Measurements from ENCODE around the gene HOXA9.

Gene HOXA9

GRCh38 chr7:27174874-27175625, 9.7 kb upstream of the HOXA9 start:
- Histone ChIP-seq H3K36me3 (ENCODE audit: control insufficient read depth in 1 of 2, insufficient read depth in 2 of 2, low read length in 2 of 2) (no peaks in the 10 kb centered on the region), H3K27me3 (ENCODE audit: control insufficient read depth in 1 of 2, insufficient read depth in 2 of 2, low read length in 2 of 2) (peaks cover 91 to 98% of the 10 kb centered on the region in 2 donors), H3K9ac (ENCODE audit: low read depth in 1 of 2, low read length in 2 of 2) (no peak overlapping the region), H3K4me3 (ENCODE audit: low read depth in 1 of 2, low read length in 2 of 2) (no peak overlapping the region), H3K4me1 (ENCODE audit: control insufficient read depth in 1 of 2, insufficient read depth in 2 of 2, low read length in 2 of 2) (peaks cover 0 to 13% of the 10 kb centered on the region in 2 donors), H3K9me3 (ENCODE audit: control insufficient read depth in 1 of 2, low read length in 2 of 2) (no peaks in the 10 kb centered on the region), H3K27ac (ENCODE audit: low read depth, low read length) (no peak overlapping the region)

GRCh38 chr7:27173956-27174873, 8.9 kb upstream of the HOXA9 start, which contains the start of gene HOXA10:
Gene HOXA10 (minus strand): TSS chr7:27174320. CDS start chr7:27174306, 14 bp downstream.
- Histone ChIP-seq H3K9ac (ENCODE audit: low read depth in 1 of 2, low read length in 2 of 2) (no peak within 1 kb of the TSS), H3K27me3 (ENCODE audit: control insufficient read depth in 1 of 2, insufficient read depth in 2 of 2, low read length in 2 of 2) (peaks cover 89 to 98% of the 10 kb centered on the region in 2 donors)

DNA sequence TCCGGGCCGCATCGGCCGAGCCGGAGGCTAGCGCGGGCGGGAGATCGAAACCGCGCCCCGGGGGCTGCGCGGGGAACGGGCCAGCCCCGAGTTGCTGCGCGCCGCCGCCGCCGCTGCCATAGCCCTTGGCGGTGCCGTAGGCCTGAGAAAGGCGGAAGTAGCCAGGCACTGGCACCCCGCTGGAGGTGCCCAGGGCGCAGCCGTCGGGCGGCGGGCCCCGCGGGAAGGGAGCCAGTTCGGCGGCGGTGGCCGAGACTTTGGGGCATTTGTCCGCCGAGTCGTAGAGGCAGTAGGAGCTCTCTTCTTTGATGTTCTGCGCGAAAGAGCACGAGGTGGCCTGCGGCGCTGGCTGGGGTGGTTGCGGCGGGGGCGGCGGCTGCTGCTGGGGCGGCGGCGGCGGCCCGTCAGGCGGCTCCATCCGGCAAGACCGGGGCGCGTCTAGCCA, 8.2 kb upstream of the HOXA9 start:
- H3K4me3 ChIP-seq (ENCODE audit: low read depth in 1 of 2, low read length in 2 of 2), result peak overlapping the region; percentile 45 to 47
- peaks cover 94 to 98% of the 10 kb centered on the region in 2 donors for H3K27me3 ChIP-seq (ENCODE audit: control insufficient read depth in 1 of 2, insufficient read depth in 2 of 2, low read length in 2 of 2)
- H3K9ac ChIP-seq (ENCODE audit: low read depth in 1 of 2, low read length in 2 of 2), result no peak overlapping the region
- H3K27ac ChIP-seq (ENCODE audit: low read depth, low read length), result peak overlapping the region; percentile 20
- H3K9me3 ChIP-seq (ENCODE audit: control insufficient read depth in 1 of 2, low read length in 2 of 2), result no peaks in the 10 kb centered on the region
- peaks cover 0 to 5% of the 10 kb centered on the region in 2 donors for H3K4me1 ChIP-seq (ENCODE audit: control insufficient read depth in 1 of 2, insufficient read depth in 2 of 2, low read length in 2 of 2)
- no peaks in the 10 kb centered on the region for H3K36me3 ChIP-seq (ENCODE audit: control insufficient read depth in 1 of 2, insufficient read depth in 2 of 2, low read length in 2 of 2)

More at GRCh38 chr7:27173956-27174873, 8.9 kb upstream of the HOXA9 start, which contains the start of gene HOXA10:
- Histone ChIP-seq H3K27ac (ENCODE audit: low read depth, low read length) (peak within 1 kb of the TSS; percentile 20), H3K4me3 (ENCODE audit: low read depth in 1 of 2, low read length in 2 of 2) (peak within 1 kb of the TSS; percentile 45 to 47), H3K9me3 (ENCODE audit: control insufficient read depth in 1 of 2, low read length in 2 of 2) (no peaks in the 10 kb centered on the region), H3K4me1 (ENCODE audit: control insufficient read depth in 1 of 2, insufficient read depth in 2 of 2, low read length in 2 of 2) (peaks cover 0 to 6% of the 10 kb centered on the region in 2 donors), H3K36me3 (ENCODE audit: control insufficient read depth in 1 of 2, insufficient read depth in 2 of 2, low read length in 2 of 2) (no peaks in the 10 kb centered on the region)

- Histone ChIP-seq H3K36me3 (ENCODE audit: control insufficient read depth in 1 of 2, insufficient read depth in 2 of 2, low read length in 2 of 2) (no peaks in the 10 kb centered on the region), H3K4me1 (ENCODE audit: control insufficient read depth in 1 of 2, insufficient read depth in 2 of 2, low read length in 2 of 2) (peaks cover 0 to 5% of the 10 kb centered on the region in 2 donors), H3K9me3 (ENCODE audit: control insufficient read depth in 1 of 2, low read length in 2 of 2) (no peaks in the 10 kb centered on the region), H3K4me3 (ENCODE audit: low read depth in 1 of 2, low read length in 2 of 2) (peak overlapping the region; percentile 45 to 47), H3K27ac (ENCODE audit: low read depth, low read length) (peak overlapping the region; percentile 20), H3K9ac (ENCODE audit: low read depth in 1 of 2, low read length in 2 of 2) (no peak overlapping the region), H3K27me3 (ENCODE audit: control insufficient read depth in 1 of 2, insufficient read depth in 2 of 2, low read length in 2 of 2) (peaks cover 94 to 98% of the 10 kb centered on the region in 2 donors)
Observed at GRCh38 chr7:27172823-27173510, 7.6 kb upstream of the HOXA9 start.

DNA sequence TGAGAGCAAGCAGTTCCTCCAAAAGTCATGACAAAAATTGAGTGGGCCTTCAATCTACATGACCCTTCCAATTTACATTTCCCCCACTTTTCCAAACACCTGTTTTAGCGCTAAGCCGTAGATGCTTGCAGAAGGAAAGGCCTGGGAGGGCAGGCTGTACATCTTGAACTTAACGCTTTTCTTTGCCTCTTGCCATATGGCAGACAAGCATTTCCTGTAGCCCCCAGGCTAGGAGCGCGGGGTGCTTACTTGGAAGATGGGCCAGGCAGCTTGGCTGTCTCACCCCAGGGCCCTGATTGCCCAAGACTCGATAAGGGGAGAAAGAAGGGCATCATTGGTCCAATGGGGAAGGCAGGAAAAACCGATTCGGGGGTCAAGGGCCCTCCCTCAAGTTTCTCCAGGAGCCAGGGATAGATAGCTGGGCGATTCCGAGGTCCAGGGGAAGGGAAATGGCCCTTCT, 7.0 kb upstream of the HOXA9 start:
- Histone ChIP-seq H3K4me1 (ENCODE audit: control insufficient read depth in 1 of 2, insufficient read depth in 2 of 2, low read length in 2 of 2) (peaks cover 0 to 5% of the 10 kb centered on the region in 2 donors), H3K9me3 (ENCODE audit: control insufficient read depth in 1 of 2, low read length in 2 of 2) (no peaks in the 10 kb centered on the region), H3K27ac (ENCODE audit: low read depth, low read length) (no peak overlapping the region), H3K9ac (ENCODE audit: low read depth in 1 of 2, low read length in 2 of 2) (no peak overlapping the region), H3K4me3 (ENCODE audit: low read depth in 1 of 2, low read length in 2 of 2) (no peak overlapping the region), H3K27me3 (ENCODE audit: control insufficient read depth in 1 of 2, insufficient read depth in 2 of 2, low read length in 2 of 2) (peaks cover 94 to 98% of the 10 kb centered on the region in 2 donors), H3K36me3 (ENCODE audit: control insufficient read depth in 1 of 2, insufficient read depth in 2 of 2, low read length in 2 of 2) (no peaks in the 10 kb centered on the region)

DNA sequence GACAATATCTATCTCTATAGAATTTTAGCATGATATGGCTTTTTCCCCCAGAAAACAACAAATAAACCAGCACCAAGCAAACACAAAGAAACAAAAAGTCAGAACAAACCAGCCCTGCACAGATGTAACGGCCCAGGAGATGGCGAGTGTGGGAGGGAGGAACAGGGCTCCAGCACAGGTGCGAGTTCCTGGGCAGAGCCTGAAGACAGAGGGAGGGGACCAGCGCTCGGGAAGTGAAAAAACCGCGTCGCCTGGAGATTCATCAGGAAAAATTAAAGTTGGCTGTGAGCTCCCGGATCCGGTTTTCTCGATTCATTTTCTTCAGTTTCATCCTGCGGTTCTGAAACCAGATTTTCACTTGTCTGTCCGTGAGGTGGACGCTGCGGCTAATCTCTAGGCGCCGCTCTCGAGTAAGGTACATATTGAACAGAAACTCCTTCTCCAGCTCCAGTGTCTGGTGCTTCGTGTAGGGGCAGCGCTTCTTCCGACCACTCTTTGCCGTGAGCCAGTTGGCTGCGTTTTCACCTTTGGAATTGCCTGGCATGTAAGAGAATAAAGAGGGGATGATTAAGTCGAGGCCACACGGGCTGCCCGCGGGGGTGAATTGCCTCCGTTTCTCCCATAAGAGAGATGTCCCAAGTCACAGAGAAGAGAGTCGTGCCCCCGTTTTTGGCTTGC, 6.4 kb upstream of the HOXA9 start:
- H3K4me1 ChIP-seq (ENCODE audit: control insufficient read depth in 1 of 2, insufficient read depth in 2 of 2, low read length in 2 of 2), result peaks cover 0 to 5% of the 10 kb centered on the region in 2 donors
- H3K9ac ChIP-seq (ENCODE audit: low read depth in 1 of 2, low read length in 2 of 2), result no peak overlapping the region
- H3K4me3 ChIP-seq (ENCODE audit: low read depth in 1 of 2, low read length in 2 of 2), result no peak overlapping the region
- no peaks in the 10 kb centered on the region for H3K9me3 ChIP-seq (ENCODE audit: control insufficient read depth in 1 of 2, low read length in 2 of 2)
- H3K36me3 ChIP-seq (ENCODE audit: control insufficient read depth in 1 of 2, insufficient read depth in 2 of 2, low read length in 2 of 2), result no peaks in the 10 kb centered on the region
- peaks cover 94 to 98% of the 10 kb centered on the region in 2 donors for H3K27me3 ChIP-seq (ENCODE audit: control insufficient read depth in 1 of 2, insufficient read depth in 2 of 2, low read length in 2 of 2)
- H3K27ac ChIP-seq (ENCODE audit: low read depth, low read length), result peak overlapping the region; percentile 17

- Histone ChIP-seq H3K9me3 (ENCODE audit: control insufficient read depth in 1 of 2, low read length in 2 of 2) (no peaks in the 10 kb centered on the region), H3K9ac (ENCODE audit: low read depth in 1 of 2, low read length in 2 of 2) (no peak overlapping the region), H3K27ac (ENCODE audit: low read depth, low read length) (peak overlapping the region; percentile 17), H3K4me3 (ENCODE audit: low read depth in 1 of 2, low read length in 2 of 2) (no peak overlapping the region), H3K27me3 (ENCODE audit: control insufficient read depth in 1 of 2, insufficient read depth in 2 of 2, low read length in 2 of 2) (peaks cover 94 to 98% of the 10 kb centered on the region in 2 donors), H3K4me1 (ENCODE audit: control insufficient read depth in 1 of 2, insufficient read depth in 2 of 2, low read length in 2 of 2) (peaks cover 0 to 5% of the 10 kb centered on the region in 2 donors), H3K36me3 (ENCODE audit: control insufficient read depth in 1 of 2, insufficient read depth in 2 of 2, low read length in 2 of 2) (no peaks in the 10 kb centered on the region)
Observed at GRCh38 chr7:27171325-27171636, 5.9 kb upstream of the HOXA9 start.

- H3K4me1 ChIP-seq (ENCODE audit: control insufficient read depth in 1 of 2, insufficient read depth in 2 of 2, low read length in 2 of 2), result peaks cover 0 to 5% of the 10 kb centered on the region in 2 donors
- H3K27ac ChIP-seq (ENCODE audit: low read depth, low read length), result no peak overlapping the region
Observed at GRCh38 chr7:27170426-27171324, 5.3 kb upstream of the HOXA9 start.

More at GRCh38 chr7:27170426-27171324, 5.3 kb upstream of the HOXA9 start:
- Histone ChIP-seq H3K36me3 (ENCODE audit: control insufficient read depth in 1 of 2, insufficient read depth in 2 of 2, low read length in 2 of 2) (no peaks in the 10 kb centered on the region), H3K27me3 (ENCODE audit: control insufficient read depth in 1 of 2, insufficient read depth in 2 of 2, low read length in 2 of 2) (peaks cover 94 to 98% of the 10 kb centered on the region in 2 donors), H3K9ac (ENCODE audit: low read depth in 1 of 2, low read length in 2 of 2) (no peak overlapping the region), H3K4me3 (ENCODE audit: low read depth in 1 of 2, low read length in 2 of 2) (no peak overlapping the region), H3K9me3 (ENCODE audit: control insufficient read depth in 1 of 2, low read length in 2 of 2) (no peaks in the 10 kb centered on the region)

All from duodenal mucosa (tissue), 2 donors.